AG04450 (cell line): ENCODE results near the gene IGDCC3. TPM values are rescaled to one million over a fixed set of nuclear protein-coding genes. Genes with fewer than 3 reads are reported as not detected.

ENCODE experiments used
- CTCF ChIA-PET: fragments of 300-600, 350-600 bp; formaldehyde crosslinking; extraction: SDS; loops from one replicate; lab custom pipeline; 2022; ENCODE audit warnings: antibody characterized with exemption, inconsistent platforms; lab: Charles Lee
- POLR2A ChIA-PET: fragments of 350-600 bp; formaldehyde crosslinking; extraction: SDS; loops from one replicate; lab custom pipeline; 2021; ENCODE audit warnings: antibody characterized with exemption, inconsistent platforms; lab: Yijun Ruan, JAX
- DNase-seq: peaks from one replicate; pipeline ENCODE4 v3.0.0-alpha.2; 2011; ENCODE audit warnings: low read depth, low spot score
- H3K27ac ChIP-seq: one replicate; pipeline ENCODE4 v1.5.1; 2012; ENCODE audit warnings: low read depth, low read length, control low read depth
- H3K27me3 ChIP-seq: one replicate; pipeline ENCODE4 v1.6.0; 2012; ENCODE audit warnings: low read length; ENCODE audit not compliant: control insufficient read depth, insufficient read depth
- H3K4me3 ChIP-seq: 2 replicates; pipeline ENCODE4 v1.5.1; 2011; ENCODE audit warnings: mild to moderate bottlenecking, low read depth, low read length, control low read depth
- H3K9me3 ChIP-seq: 2 replicates; pipeline ENCODE4 v1.5.1; 2012; ENCODE audit warnings: low read length; ENCODE audit not compliant: control insufficient read depth, insufficient read depth
- polyA plus RNA-seq: library from polyadenylated mRNA; depleted of rRNA; stranded (reverse); fragments of >200 nt; gene quantifications from 2 replicates; pipeline ENCODE4 v1.2.3, GENCODE V29; 2011
- TF ChIP-seq, protein P1 (sequence below): IDR thresholded peaks from 2 replicates; pipeline ENCODE4 v1.5.1; 2011; ENCODE audit warnings: low read depth, low read length, control low read depth, inconsistent platforms

Gene IGDCC3
- polyA plus RNA-seq, 1 experiment = 0.11 TPM

- TF ChIP-seq, protein P1, sequence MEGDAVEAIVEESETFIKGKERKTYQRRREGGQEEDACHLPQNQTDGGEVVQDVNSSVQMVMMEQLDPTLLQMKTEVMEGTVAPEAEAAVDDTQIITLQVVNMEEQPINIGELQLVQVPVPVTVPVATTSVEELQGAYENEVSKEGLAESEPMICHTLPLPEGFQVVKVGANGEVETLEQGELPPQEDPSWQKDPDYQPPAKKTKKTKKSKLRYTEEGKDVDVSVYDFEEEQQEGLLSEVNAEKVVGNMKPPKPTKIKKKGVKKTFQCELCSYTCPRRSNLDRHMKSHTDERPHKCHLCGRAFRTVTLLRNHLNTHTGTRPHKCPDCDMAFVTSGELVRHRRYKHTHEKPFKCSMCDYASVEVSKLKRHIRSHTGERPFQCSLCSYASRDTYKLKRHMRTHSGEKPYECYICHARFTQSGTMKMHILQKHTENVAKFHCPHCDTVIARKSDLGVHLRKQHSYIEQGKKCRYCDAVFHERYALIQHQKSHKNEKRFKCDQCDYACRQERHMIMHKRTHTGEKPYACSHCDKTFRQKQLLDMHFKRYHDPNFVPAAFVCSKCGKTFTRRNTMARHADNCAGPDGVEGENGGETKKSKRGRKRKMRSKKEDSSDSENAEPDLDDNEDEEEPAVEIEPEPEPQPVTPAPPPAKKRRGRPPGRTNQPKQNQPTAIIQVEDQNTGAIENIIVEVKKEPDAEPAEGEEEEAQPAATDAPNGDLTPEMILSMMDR = no peak
- peaks cover 30% of the 10 kb centered on the region for H3K27me3 ChIP-seq
- ChIA-PET CTCF (interaction anchor here (0.5 to 8.1 kb wide), 6 partner anchors 9 to 77 kb away, joined by 3 to 211 read pairs (median 6); no protein-coding TSS in a partner anchor), POLR2A (no interaction called here)
- DNase-seq = no peak
- no peaks in the 10 kb centered on the region; the same call in 1 of the 2 replicates for H3K9me3 ChIP-seq
- H3K4me3 ChIP-seq = no peak overlapping the region
- H3K27ac ChIP-seq = no peak overlapping the region
Observed at GRCh38 chr15:65383991-65384390, 6.2 kb upstream of the IGDCC3 start.

DNA sequence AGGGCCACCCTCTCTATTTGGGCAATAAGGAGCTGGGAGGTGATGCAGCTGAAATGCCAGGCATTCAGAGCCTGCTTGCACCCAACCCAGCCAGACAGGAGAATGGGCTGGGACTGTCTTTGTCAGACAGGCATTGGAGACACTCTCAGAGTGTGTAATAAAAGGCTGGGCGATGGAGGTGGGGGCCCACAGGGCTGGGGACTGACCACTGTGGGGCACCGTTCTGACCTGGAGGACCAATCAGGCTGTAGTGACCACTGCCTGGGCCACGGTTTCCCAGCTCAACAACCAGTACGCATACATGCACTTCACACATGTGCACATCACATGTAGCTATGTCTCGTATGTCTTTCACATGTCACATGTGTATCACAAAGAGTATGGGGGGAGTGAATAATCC, 5.7 kb upstream of the IGDCC3 start:
- no peak for DNase-seq
- no peak overlapping the region for H3K4me3 ChIP-seq
- ChIA-PET POLR2A (no interaction called here), CTCF (interaction anchor here (0.5 to 8.1 kb wide), 6 partner anchors 9 to 68 kb away, joined by 3 to 211 read pairs (median 5); no protein-coding TSS in a partner anchor)
- TF ChIP-seq, protein P1 = no peak
- no peak overlapping the region for H3K27ac ChIP-seq
- peaks cover 35% of the 10 kb centered on the region for H3K27me3 ChIP-seq
- no peaks in the 10 kb centered on the region; the same call in 1 of the 2 replicates for H3K9me3 ChIP-seq

DNA sequence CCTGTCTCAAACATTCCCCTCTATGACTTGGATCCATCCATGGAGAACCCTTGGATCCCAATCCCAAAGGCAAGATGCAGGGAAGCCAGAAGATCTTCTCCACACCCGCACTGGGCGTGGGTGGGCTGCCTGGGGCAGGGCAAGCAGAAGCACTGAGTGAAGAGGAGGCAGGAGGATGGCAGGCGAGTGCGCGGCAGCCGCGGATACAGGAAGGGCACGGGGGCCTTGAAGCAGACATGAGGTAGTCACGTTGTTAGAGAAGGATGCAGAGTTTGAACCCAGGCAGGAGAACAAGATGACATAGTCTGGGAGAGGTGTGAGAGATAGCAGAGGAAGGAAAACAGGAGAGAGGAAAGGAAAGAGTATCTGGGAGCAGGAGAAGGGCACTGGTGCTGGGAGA, 5.1 kb upstream of the IGDCC3 start:
- Histone ChIP-seq H3K9me3 (no peaks in the 10 kb centered on the region; the same call in 1 of the 2 replicates), H3K27me3 (peaks cover 38% of the 10 kb centered on the region), H3K4me3 (no peak overlapping the region), H3K27ac (no peak overlapping the region)
- DNase-seq = no peak
- CTCF ChIA-PET = interaction anchor here (0.6 to 8.1 kb wide), 3 partner anchors 15 to 63 kb away, joined by 3 to 211 read pairs (median 6); no protein-coding TSS in a partner anchor
- TF ChIP-seq, protein P1 = no peak
- POLR2A ChIA-PET = no interaction called here

DNA sequence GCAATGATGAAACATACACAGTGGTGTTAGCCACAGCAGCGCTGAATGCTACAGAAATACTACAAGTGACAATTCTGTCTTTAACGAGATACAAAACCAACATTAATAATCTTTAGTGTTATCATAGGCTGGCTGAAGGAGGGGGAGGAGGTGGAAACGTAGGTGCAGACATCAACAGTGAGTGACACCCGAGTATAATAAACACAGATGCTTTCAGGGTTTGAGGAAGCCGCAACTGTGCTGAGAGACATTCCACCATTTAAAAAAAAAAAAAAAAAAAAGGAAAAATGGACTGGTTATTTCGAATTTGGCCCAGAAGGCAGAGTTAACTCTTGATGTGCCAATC, 4.3 kb upstream of the IGDCC3 start:
- TF ChIP-seq, protein P1 = no peak
- Histone ChIP-seq H3K4me3 (no peak overlapping the region), H3K27me3 (peaks cover 41% of the 10 kb centered on the region), H3K27ac (no peak overlapping the region), H3K9me3 (no peaks in the 10 kb centered on the region; the same call in 1 of the 2 replicates)
- no peak for DNase-seq
- POLR2A ChIA-PET = interaction anchor here (0.7 kb wide), 1 partner anchor 18 kb away, joined by 3 read pairs; no protein-coding TSS in a partner anchor
- CTCF ChIA-PET = interaction anchor here (8.1 kb wide), 1 partner anchor 62 kb away, joined by 211 read pairs; no protein-coding TSS in a partner anchor

DNA sequence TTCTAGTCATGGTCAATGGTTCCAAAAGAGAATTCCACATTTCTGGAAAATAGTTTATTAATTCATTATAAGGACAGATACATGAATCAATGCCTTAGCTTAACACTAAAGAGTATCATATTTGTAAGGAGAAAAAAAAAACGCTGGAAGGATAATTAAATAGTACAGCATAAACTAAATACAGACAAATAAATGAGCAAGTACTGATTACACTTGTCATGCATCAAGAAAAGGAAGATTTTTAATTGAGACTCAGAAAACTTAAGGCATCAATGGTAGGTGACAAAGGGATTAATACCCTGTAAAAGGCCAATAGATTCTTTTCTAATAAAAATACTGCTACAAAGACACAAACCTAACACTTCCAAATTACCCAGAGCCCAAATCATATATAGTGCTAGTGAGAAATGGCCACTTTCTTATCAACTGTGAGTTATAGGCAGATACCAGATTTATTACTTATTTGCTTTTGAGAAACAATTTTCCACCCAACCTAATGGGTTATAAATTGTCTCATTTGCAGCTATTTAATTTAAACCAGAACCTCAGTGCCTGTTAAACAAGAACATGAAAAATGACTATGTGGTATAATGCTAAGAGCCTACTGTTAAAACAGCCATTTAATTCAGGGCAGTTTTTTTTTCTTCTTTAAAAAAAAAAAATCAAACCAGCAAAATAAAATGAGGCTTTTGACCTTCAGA, 3.8 kb upstream of the IGDCC3 start:
- peaks cover 46% of the 10 kb centered on the region for H3K27me3 ChIP-seq
- no peaks in the 10 kb centered on the region; the same call in 1 of the 2 replicates for H3K9me3 ChIP-seq
- CTCF ChIA-PET = interaction anchor here (8.1 kb wide), 1 partner anchor 62 kb away, joined by 211 read pairs; no protein-coding TSS in a partner anchor
- no peak overlapping the region for H3K4me3 ChIP-seq
- POLR2A ChIA-PET = interaction anchor here (0.7 kb wide), 1 partner anchor 18 kb away, joined by 3 read pairs; no protein-coding TSS in a partner anchor
- DNase-seq = no peak
- TF ChIP-seq, protein P1 = no peak
- H3K27ac ChIP-seq = no peak overlapping the region
